Hematopoietic multipotent progenitor cell treated with erythropoietin and hydrocortisone succinate and interleukin-3 and kit ligand, for 8 days (in vitro differentiated cells): ENCODE data around the gene OR51D1.

Experiments used
- DNase-seq: peaks from one replicate; pipeline ENCODE4 v3.0.0-alpha.2; 2015

Gene OR51D1

GRCh38 chr11:4636962-4637661 is at the start of gene OR51D1:
Gene OR51D1, plus strand, starts transcription at chr11:4637477. Its CDS starts 2,314 bp downstream, at chr11:4639791.
- DNase-seq: peak; percentile 70

GRCh38 chr11:4589017-4589416 is 48.3 kb upstream of the OR51D1 start:
- DNase-seq: no peak

GRCh38 chr11:4593739-4594138 is 43.5 kb upstream of the OR51D1 start, which contains the start of gene OR52I1:
Gene OR52I1, plus strand, starts transcription at chr11:4594039. Its CDS starts 0 bp downstream, at chr11:4594039.
- DNase-seq: no peak

- no peak for DNase-seq
These were observed 32.2 kb upstream of the OR51D1 start for GRCh38 chr11:4605057-4605456.

GRCh38 chr11:4606231-4607015 is 30.9 kb upstream of the OR51D1 start:
- no peak for DNase-seq

- DNase-seq: peak; percentile 18
These were observed 30.2 kb upstream of the OR51D1 start for GRCh38 chr11:4607096-4607495.

- DNase-seq: peak; percentile 96
These were observed 29.3 kb upstream of the OR51D1 start, which contains the start of gene TRIM68 for GRCh38 chr11:4607781-4608666. Gene TRIM68, minus strand, starts transcription at chr11:4608231. Its CDS starts 2,727 bp downstream, at chr11:4605504.

GRCh38 chr11:4610258-4610935 is 26.9 kb upstream of the OR51D1 start:
- DNase-seq: no peak

- DNase-seq: no peak
These were observed 25.3 kb upstream of the OR51D1 start for GRCh38 chr11:4611986-4612385.

GRCh38 chr11:4615856-4616444 is 21.3 kb upstream of the OR51D1 start:
- no peak for DNase-seq

GRCh38 chr11:4619514-4619913 is 17.8 kb upstream of the OR51D1 start:
- no peak for DNase-seq

GRCh38 chr11:4626207-4627099 is 10.8 kb upstream of the OR51D1 start:
- DNase-seq: peak; percentile 84

- no peak for DNase-seq
These were observed 1.1 kb upstream of the OR51D1 start for GRCh38 chr11:4636136-4636535.

GRCh38 chr11:4637662-4638047 is 378 bp downstream of the OR51D1 start:
- no peak for DNase-seq

- no peak for DNase-seq
These were observed 2.7 kb downstream of the OR51D1 start for GRCh38 chr11:4639931-4640330.

GRCh38 chr11:4641501-4641900 is 4.2 kb downstream of the OR51D1 start:
- DNase-seq: no peak

- DNase-seq: no peak
These were observed 4.8 kb downstream of the OR51D1 start for GRCh38 chr11:4642043-4642442.

- no peak for DNase-seq
These were observed 5.8 kb downstream of the OR51D1 start for GRCh38 chr11:4643076-4643475.

- no peak for DNase-seq
These were observed 6.4 kb downstream of the OR51D1 start, which contains the start of gene OR51E1 for GRCh38 chr11:4643682-4644081. Gene OR51E1, plus strand, starts transcription at chr11:4643982. Its CDS starts 8,545 bp downstream, at chr11:4652527.

- no peak for DNase-seq
These were observed 7.0 kb downstream of the OR51D1 start for GRCh38 chr11:4644233-4644632.

GRCh38 chr11:4645974-4646373 is 8.7 kb downstream of the OR51D1 start:
- DNase-seq: no peak
